Activated CD4-positive, CD25-positive, alpha-beta regulatory T cell (primary cell): Measurements from ENCODE around the gene MARK2.

Experiments
- DNase-seq, 4 experiments: peaks; one replicate each; lab custom pipeline; 2025; lab: John Stamatoyannopoulos, UW

The MARK2 gene

DNA sequence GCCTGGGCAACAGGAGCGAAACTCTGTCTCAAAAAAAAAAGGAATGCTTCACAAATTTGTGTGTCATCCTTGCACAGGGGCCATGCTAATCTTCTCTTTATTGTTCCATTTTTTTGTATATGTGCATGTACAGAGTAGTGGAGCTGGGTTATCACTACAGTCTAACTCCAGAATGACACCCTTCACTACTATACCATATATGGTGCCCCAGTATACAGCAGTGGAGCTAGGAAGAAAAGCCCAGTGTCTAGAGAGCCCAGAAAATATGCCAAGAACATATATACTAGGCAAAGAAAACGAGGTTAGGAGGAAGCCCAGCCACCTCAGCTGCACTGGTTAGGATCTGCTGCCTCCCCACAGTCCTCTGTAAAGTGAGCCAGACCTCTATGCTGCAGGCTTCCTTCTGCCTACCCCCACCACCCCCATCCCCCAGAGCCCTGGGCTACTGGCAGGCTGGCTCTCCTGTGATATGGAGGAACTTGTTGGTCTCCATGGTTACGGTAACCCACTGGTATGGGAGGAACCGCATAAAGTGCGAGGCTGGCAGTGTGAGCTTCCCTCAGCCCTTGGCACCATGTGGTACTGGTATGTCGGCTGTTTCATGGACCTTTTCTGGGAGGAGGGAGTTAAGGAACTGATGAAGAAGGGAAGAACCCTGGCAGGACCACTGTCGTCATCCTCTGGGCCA, 43.8 kb downstream of the MARK2 start:
- DNase-seq: no peak

DNA sequence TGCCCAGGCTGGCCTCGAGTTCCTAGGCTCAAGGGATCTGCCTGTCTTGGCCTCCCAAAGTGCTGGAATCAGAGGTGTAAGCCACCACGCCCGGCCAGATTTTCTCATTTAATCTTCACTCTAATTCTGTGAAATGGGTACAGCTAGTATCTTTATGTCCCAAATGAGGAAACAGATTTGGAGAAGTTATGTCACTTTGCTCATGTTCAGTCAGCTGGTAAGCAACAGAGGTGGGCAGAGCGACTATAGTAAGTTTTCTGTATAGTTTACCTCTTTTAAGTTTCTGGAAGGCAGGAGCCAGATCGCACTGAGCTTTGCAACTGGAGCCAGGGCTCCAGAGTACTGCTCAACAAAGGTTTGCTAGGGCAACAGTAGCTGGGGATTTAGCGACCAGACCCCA, 44.9 kb downstream of the MARK2 start:
- DNase-seq: no peak

DNA sequence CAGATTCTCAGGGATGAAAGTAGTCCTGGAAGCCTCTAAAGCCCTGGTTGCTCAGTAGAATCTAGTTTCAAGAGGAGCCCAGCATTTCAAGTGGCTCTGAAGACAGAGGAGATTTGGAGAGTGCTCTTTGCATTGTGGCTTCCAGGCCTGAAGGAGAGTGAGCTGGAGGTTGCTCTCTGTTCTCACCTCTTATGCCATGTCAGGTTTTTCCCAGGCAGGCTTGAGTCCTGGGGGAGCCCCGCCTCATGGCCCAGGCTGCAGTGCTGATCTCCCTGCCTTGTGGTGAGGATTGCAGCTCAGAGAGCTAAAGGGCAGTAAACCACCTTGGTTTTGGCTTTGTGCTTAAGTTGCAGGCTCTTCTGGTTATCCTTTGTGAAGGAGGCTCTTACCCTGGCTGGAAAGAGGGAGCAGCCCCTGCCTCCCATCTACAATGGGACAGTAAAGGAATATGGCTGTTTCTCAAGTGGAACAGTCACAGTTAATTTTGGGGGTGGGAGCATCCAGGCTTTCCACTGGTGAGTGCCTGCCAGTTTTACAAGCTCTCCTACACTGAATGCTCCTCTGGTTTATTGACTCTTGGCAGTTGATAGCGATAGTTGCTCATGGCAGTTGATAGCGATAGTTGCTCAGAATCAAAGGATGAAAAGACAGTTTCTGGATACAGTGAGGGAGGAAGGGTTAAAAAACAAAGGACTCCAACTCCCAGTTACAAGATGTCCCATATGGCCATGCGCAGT, 45.5 kb downstream of the MARK2 start:
- DNase-seq: no peak

DNA sequence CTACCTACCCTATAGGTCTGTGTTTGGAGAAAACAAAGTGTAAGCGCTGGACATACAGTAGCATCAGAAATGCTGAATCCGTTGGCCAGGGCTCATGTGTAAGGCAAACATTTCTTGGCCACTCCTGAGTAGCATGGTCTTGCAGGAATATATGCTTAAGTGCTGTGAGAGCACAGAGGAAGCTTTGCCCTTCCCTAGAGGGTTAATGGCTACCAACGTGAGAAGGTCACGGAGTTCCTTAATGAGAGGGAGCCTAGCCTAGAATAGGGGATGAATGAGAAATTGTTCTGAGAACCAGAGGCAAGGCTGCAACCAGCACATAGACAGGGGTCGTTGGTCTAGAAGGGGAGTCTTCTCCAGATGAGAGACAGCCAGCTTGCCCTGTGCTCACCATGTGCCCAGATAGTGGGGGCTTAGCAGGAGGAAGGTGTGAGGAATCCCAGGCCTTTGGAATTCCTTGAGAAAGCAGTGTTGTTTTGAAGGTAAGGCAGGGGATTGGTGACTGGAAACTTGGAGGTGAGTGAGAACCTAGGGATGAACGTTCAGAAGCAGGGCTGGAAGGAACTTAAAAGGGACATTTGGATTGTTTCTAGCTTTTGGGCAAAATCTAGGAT, 48.6 kb downstream of the MARK2 start:
- no peak for DNase-seq

DNA sequence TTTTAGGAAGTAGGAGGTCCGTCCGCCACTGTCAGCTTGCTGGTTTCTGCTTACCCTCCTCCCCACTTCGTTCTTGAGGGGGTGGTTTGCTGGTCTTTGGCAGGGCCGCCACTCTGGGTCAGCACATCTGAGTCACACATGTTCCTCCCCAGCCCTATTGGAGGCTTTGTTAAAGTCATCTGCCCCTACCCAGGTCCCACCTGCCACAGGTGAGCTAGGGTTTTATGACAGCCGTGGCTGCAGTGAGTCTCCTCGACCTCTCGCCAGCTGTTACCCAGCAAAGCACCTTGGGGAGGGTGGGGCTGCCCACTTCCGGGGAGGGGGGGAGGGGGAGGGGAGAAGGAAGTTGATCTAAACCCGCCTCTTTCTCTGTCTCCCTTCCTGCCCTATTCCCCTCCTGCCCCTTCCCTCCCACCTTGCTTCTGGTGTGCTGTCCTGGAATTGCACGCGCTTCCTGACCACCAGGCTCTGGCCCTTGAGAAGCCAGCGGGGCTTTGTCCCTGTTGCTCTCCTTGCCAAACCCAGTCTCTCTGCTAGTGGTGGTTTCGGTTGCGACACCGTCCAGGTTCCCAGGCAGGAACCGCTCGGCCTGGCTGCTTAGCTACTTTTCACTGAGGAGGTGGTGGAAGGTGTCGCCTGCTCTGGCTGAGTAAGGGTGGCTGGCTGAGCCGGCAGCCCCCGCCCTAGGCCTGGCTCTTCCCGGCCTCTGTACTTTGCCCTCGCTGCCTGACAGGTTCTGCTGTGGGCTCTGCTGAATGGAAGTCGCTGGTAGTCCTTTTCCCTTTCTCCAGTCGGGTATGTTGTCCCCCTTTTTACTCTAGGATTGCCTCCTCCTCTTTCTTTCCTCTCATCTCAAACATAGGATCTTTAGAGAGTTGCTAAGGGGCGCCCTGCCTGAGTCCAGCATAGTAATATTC, 49.5 kb downstream of the MARK2 start:
- peak; percentile 14 to 65 (median 54) for DNase-seq

DNA sequence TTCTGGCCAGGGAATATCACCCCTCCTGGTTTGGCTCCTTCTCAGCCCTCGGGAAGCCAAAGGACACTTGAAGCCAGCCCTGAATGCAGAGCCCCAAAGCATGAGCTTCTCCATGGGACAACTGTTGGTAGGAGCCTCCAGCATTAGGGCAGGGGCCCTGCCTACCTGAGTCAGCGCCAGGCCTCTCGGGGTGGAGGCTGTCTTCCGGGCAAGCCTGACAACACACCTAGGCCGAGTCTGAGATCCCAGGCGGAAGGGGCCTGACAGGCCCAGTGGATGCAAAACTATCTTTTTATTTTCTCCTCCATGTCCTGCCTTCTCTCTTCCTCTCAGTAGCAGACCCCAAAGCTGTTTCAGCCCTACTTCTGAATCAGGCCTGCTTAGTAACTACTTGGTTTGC, 50.4 kb downstream of the MARK2 start:
- no peak for DNase-seq

DNA sequence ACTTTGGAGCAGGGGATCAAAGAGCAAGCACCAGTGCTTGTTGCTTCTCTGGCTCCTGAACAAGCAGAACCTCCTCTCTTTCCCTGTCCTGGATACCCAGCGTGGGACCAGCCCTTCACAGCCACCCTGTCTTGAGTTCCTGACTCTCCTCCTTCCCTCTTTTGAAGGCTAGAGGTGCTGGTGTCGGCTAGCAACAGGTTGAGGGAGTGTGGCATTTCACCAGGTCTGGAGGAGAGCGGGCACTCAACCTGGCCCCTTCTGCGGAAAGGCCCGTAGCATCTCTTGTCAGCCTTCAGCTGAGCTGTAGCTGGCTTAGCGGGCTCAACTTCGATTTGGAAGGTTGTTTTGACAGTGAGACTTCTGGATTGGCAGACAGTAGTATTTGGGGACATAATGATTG, 51.5 kb downstream of the MARK2 start:
- no peak for DNase-seq

DNA sequence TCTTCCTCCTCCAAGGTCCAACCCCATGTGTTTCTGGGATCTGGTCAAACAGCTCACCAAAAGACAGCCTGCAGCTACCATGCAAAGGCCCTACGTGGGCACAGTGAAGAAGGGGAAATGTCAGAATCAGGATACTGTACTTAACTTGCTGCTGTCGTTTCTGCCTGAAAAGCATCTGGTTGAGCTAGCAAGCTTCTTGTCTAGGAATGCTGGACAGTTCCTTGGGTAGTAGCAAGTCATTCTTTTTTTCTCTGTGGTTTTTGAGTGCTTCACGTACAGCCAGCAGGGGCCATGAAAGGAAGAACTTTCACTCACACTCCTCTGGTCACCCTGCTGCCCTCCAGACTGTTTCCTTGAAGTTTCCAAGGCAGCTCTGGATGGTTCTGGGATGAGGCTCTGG, 53.3 kb downstream of the MARK2 start:
- DNase-seq: no peak

DNA sequence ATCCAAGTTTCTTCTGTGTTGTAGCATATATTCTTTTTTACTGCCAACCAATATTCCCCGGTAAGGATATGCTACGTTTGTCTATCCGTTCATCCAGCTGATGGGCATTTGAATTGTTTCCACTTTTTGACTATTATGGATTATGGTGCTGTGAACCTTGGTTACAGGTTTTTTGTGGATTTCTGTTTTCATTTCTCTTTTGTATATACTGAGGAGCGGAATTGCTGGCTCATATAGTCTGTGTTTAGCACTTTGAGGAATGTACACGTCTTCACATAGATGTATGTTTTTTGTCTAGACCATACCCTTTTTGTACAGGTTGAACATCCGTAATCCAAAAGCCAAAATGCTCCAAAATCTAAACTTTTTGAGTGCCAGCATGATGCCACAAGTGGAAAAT, 54.4 kb downstream of the MARK2 start:
- no peak for DNase-seq

DNA sequence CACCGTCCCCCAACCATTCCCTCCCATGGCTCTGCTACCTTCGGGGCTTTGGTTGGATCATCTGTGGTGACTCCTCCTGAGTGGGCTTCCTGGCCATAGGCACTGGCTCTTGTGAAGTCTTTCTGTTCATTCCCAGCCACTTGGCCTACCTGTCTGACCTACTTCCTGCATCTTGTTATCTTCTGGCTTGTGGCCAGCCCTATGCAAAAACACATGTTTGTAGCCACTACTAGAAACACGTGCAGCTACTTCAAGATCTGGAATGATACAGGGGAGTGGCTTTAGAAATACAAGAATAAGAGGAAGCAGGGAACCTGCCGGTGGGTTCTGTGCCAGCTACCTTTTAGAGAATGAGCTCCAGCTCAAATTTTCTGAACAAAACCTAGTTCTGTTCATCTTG, 57.2 kb downstream of the MARK2 start:
- no peak for DNase-seq

DNA sequence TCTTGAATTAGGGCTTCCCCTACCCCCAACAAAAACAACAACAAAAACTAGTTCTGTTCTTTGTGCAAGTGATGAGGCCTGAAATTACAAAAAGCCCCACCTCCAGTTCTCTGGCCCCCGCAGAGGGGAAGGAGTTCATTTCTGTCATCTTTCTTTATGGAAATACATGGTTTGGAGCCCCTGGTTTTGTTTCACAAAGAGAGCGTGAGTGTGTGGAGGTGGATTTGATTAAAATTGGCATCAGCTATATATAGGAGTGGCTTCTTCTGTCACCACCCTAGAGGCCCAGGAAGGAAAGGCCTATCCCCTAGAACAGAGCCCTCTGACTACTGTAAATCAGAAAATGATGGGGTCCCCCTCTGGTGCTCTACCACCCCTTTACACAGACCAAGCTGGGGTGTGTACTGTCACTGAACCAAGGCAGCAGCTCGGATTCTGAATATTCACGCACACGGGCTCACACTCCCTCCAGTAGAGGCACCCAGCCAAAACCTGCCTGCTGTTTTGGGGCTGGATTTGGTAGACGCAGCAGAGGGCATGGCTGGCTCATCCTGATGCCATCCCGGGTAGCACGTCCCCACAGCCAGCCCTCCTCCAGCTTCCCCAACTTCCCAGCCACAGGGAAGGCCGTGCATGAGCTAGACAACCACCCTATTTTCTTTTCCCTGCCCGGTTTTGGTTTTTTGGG, 58.7 kb downstream of the MARK2 start:
- DNase-seq: no peak

DNA sequence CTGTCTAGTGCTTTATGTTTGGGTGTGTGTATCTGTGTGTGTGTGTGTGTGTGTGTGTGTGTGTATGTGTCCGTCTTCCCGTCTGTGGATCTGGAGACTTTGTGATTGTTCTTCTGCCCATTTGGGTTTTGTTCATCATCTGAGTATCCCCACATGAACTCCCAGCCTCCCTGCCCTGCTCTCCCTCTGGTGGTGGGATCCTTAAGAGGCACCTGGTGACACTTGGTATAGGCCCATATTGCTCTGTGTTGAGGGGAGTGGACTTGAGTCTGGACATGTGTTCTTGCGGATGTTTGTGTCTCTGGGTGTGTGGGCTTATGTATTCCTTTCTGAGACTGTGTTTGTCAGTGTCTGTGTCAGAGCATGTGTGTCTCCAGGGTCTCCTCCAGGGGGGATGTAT, 62.8 kb downstream of the MARK2 start:
- DNase-seq: no peak

DNA sequence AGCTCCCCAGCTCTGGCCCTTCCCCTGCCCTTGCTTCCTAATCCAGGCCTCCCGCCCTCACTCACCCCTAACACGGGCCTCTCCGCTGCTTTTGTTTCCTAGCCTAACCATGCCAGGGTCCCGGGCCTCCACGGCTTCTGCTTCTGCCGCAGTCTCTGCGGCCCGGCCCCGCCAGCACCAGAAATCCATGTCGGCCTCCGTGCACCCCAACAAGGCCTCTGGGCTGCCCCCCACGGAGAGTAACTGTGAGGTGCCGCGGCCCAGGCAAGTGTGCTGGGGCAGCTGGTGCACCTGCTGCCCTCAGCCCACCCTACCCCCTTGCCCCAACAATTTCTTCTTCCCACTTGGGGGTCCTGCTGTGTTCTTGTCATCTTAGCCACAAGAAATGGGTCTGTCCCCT, 65.0 kb downstream of the MARK2 start:
- DNase-seq: no peak

DNA sequence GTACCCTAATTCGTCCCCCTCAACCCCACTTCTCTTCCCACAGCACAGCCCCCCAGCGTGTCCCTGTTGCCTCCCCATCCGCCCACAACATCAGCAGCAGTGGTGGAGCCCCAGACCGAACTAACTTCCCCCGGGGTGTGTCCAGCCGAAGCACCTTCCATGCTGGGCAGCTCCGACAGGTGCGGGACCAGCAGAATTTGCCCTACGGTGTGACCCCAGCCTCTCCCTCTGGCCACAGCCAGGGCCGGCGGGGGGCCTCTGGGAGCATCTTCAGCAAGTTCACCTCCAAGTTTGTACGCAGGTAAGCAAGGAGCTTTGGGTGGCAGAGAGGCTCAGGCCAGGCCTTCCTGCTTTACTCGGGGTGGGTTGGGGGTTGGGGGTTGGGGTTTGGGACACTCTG, 65.8 kb downstream of the MARK2 start:
- DNase-seq: no peak

DNA sequence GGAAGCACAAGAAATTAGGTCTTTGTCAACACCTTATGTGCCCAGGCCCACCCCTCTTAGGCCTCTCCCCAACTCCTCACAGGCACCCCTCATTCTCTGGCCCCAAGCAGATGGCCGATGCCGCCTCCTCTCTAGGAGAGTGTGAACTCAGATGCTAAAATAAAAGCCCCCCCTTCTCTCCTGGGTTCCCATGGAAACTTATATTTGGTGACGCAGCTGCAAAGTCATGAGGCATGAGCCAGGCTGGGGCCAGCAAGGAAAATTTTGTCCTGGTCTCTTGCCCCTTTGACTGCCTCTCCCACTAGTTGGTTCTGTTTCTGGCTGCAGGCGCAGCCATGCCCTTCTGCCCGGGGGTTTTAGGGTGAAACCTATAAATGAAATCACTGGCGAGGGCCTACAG, 66.3 kb downstream of the MARK2 start:
- no peak for DNase-seq

DNA sequence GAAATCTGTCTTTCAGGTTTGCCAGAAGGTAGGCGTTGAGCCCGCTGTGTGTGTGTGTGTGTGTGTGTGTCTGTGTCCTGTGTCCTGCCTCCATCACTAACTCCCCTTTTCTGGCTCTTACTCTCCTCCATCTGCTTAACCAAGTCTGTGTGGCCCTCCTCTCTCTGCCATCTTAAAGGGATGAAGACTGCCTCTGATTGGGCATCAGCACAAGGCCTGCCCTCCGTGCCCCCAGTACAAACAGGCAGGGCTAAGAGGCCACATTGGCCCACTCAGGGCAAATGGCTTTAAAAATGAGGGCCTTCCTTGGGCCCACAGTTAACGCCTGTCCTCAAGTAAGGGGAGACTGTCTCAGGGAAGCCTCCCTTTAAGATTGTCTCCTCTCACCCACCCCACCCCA, 67.2 kb downstream of the MARK2 start:
- DNase-seq: no peak

DNA sequence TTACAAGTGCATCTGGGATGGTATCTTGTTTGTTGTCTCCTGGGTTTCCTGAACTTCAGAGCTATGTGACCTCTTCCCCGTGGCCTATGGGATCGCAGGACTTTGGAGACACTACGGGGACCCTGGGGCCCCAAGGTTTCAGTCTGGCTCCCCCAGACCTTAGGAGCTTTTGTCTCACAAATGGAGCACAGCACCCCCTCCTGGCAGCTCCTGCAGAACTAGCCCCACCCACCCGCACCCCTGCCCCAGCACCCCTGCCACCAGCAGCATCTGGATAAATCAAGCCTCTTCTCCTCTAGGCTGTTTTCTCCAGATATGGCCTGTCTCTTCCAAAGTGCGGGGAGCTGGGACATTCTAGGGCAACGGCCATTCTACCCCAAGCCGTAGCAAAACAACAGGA, 67.7 kb downstream of the MARK2 start:
- peak in 3 of 4 experiments; percentile 33 to 41 (median 34) for DNase-seq

DNA sequence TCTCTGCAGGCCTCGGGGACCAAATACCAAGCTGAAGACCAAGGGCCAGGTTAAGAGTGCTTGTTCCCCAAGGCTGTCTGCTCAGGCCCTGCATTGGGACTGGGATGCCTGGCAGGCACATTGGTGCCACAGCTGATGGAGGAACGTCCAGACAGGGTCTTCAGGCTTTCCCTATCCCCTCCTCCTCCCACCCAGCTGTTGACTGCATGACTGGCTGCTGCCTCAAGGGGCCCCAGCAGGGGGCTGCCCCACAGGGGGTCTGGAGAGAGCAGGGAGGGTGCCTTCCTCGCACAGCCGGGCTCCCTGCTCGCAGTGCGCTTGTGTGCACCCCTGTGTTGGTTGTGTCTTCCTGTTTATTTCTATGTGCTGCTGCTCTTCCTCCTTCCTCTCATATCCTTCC, 68.2 kb downstream of the MARK2 start:
- no peak for DNase-seq

DNA sequence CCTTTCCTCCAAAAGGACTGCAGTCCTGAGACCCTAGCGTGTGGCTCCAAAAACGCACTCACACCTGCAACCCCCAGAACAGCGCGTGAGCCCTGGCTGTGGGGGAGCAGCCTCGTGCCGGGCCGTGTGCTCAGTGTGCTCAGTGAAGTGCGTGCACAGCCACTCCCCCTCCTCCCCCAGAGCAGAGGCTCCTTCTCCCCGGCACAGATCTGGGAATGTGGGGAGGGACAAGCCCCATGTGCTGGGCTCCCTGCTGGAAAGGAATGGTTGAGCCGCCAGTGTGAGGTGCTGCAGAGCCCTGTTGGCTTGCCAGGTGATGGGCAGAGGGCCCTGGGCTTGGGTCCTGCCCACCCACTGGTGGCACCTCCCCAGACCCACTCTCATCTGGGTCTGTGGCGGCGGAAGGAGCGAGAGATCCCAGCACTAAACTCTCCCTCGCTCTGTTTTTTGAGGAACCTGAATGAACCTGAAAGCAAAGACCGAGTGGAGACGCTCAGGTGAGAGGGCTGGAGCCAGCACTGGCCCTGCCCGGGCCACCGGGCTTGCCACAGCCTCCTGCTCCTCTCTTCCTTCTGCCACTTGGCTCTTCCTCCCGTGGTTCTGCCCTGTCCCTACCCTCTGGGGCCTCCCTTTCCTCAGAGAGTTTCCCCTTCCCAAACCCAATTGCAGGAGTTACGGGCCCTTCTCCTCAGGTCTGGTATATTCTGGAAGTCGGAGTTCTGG, 69.1 kb downstream of the MARK2 start:
- DNase-seq: no peak

DNA sequence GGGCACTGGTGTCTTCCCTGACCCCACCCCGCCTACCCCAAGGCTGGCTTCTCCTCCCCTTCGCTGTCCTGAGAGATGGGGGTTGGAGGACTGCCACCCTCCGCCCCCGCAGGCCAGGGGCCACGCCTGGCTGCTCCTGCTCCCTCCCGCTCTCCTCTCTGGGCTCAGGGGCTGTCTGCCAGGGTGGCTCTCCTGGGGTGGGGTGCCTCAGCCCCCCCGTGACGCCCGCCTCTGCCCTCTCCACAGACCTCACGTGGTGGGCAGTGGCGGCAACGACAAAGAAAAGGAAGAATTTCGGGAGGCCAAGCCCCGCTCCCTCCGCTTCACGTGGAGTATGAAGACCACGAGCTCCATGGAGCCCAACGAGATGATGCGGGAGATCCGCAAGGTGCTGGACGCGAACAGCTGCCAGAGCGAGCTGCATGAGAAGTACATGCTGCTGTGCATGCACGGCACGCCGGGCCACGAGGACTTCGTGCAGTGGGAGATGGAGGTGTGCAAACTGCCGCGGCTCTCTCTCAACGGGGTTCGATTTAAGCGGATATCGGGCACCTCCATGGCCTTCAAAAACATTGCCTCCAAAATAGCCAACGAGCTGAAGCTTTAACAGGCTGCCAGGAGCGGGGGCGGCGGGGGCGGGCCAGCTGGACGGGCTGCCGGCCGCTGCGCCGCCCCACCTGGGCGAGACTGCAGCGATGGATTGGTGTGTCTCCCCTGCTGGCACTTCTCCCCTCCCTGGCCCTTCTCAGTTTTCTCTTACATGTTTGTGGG, 69.9 kb downstream of the MARK2 start:
- DNase-seq: no peak
